KOPT-K1 (cell line): Measurements from ENCODE around the gene ERCC3.
"Not testable (repeated sequence)": the region's sequence is repeated elsewhere in the genome, so short reads cannot be mapped to it uniquely, and the experiment has no call there.

Experiments
- H3K27ac ChIP-seq: fragments of 200-600 bp; sonication (generic); 2 replicates; pipeline ENCODE4 v1.5.1; 2016; ENCODE audit warnings: antibody characterized with exemption, mild to moderate bottlenecking, low read depth, low read length; ENCODE audit not compliant: poor library complexity, severe bottlenecking
- H3K36me3 ChIP-seq: fragments of 200-600 bp; sonication (generic); 2 replicates; pipeline ENCODE4 v1.5.1; 2017; ENCODE audit warnings: antibody characterized with exemption, mild to moderate bottlenecking, low read length, moderate library complexity; ENCODE audit not compliant: insufficient read depth
- H3K9me3 ChIP-seq: fragments of 200-600 bp; sonication (generic); 2 replicates; pipeline ENCODE4 v1.5.1; 2017; ENCODE audit warnings: antibody characterized with exemption, low read length, mild to moderate bottlenecking; ENCODE audit not compliant: insufficient read depth, poor library complexity, severe bottlenecking

Gene ERCC3

GRCh38 chr2:127256381-127256780, 37.6 kb downstream of the ERCC3 start:
- H3K36me3 ChIP-seq, result peaks cover 64% of the 10 kb centered on the region
- no peaks in the 10 kb centered on the region for H3K9me3 ChIP-seq
- no peak overlapping the region for H3K27ac ChIP-seq

GRCh38 chr2:127255721-127256120, 38.2 kb downstream of the ERCC3 start:
- Histone ChIP-seq H3K36me3 (peaks cover 57% of the 10 kb centered on the region), H3K9me3 (no peaks in the 10 kb centered on the region), H3K27ac (no peak overlapping the region)

- peaks cover 51% of the 10 kb centered on the region for H3K36me3 ChIP-seq
- H3K9me3 ChIP-seq, result no peaks in the 10 kb centered on the region
- H3K27ac ChIP-seq, result no peak overlapping the region
Observed at GRCh38 chr2:127255146-127255545, 38.8 kb downstream of the ERCC3 start.

- no peak overlapping the region for H3K27ac ChIP-seq
- H3K9me3 ChIP-seq, result no peaks in the 10 kb centered on the region
- peaks cover 45% of the 10 kb centered on the region for H3K36me3 ChIP-seq
Observed at GRCh38 chr2:127254386-127254981, 39.5 kb downstream of the ERCC3 start.

- H3K27ac ChIP-seq, H3K36me3 ChIP-seq: not testable (repeated sequence)
- H3K9me3 ChIP-seq, result peaks cover 25% of the 10 kb centered on the region
Observed at GRCh38 chr2:127241184-127241583, 52.8 kb downstream of the ERCC3 start.

GRCh38 chr2:127239395-127239794, 54.5 kb downstream of the ERCC3 start:
- no peak overlapping the region for H3K27ac ChIP-seq
- H3K9me3 ChIP-seq, result peaks cover 25% of the 10 kb centered on the region
- H3K36me3 ChIP-seq, result no peaks in the 10 kb centered on the region

- H3K27ac ChIP-seq, H3K36me3 ChIP-seq: not testable (repeated sequence)
- peaks cover 25% of the 10 kb centered on the region for H3K9me3 ChIP-seq
Observed at GRCh38 chr2:127237768-127238167, 56.2 kb downstream of the ERCC3 start.

GRCh38 chr2:127235082-127235702, 58.8 kb downstream of the ERCC3 start:
- Histone ChIP-seq H3K9me3 (peaks cover 16% of the 10 kb centered on the region), H3K36me3 (no peaks in the 10 kb centered on the region), H3K27ac (no peak overlapping the region)

- H3K27ac ChIP-seq, result no peak overlapping the region
- no peaks in the 10 kb centered on the region for H3K36me3 ChIP-seq
- peaks cover 16% of the 10 kb centered on the region for H3K9me3 ChIP-seq
Observed at GRCh38 chr2:127233710-127234109, 60.2 kb downstream of the ERCC3 start.

- Histone ChIP-seq H3K9me3 (peaks cover 11% of the 10 kb centered on the region), H3K36me3 (no peaks in the 10 kb centered on the region), H3K27ac (no peak overlapping the region)
Observed at GRCh38 chr2:127231130-127231865, 62.6 kb downstream of the ERCC3 start.

- Histone ChIP-seq H3K9me3 (peaks cover 11% of the 10 kb centered on the region), H3K36me3 (no peaks in the 10 kb centered on the region), H3K27ac (no peak overlapping the region)
Observed at GRCh38 chr2:127229555-127229954, 64.4 kb downstream of the ERCC3 start.

GRCh38 chr2:127228102-127228501, 65.8 kb downstream of the ERCC3 start:
- Histone ChIP-seq H3K9me3 (peaks cover 11% of the 10 kb centered on the region), H3K36me3 (no peaks in the 10 kb centered on the region), H3K27ac (no peak overlapping the region)

GRCh38 chr2:127227264-127227660, 66.7 kb downstream of the ERCC3 start:
- not testable (repeated sequence) for H3K36me3 ChIP-seq, H3K27ac ChIP-seq
- H3K9me3 ChIP-seq, result peaks cover 11% of the 10 kb centered on the region

- Histone ChIP-seq H3K36me3 (no peaks in the 10 kb centered on the region), H3K9me3 (peaks cover 11% of the 10 kb centered on the region), H3K27ac (no peak overlapping the region)
Observed at GRCh38 chr2:127226520-127227263, 67.3 kb downstream of the ERCC3 start.

- Histone ChIP-seq H3K9me3 (peaks cover 11% of the 10 kb centered on the region), H3K36me3 (no peaks in the 10 kb centered on the region), H3K27ac (no peak overlapping the region)
Observed at GRCh38 chr2:127226132-127226519, 67.8 kb downstream of the ERCC3 start.
